GM19324 (cell line): ENCODE results near the gene NAV2.

ENCODE experiments used
- ATAC-seq: cut with Tn5 transposase; IDR thresholded peaks from one replicate; pipeline ENCODE4 v1.9.1; 2021; ENCODE audit warnings: mild to moderate bottlenecking, moderate library complexity; ENCODE audit not compliant: unreplicated experiment, low FRiP score

Gene NAV2

DNA sequence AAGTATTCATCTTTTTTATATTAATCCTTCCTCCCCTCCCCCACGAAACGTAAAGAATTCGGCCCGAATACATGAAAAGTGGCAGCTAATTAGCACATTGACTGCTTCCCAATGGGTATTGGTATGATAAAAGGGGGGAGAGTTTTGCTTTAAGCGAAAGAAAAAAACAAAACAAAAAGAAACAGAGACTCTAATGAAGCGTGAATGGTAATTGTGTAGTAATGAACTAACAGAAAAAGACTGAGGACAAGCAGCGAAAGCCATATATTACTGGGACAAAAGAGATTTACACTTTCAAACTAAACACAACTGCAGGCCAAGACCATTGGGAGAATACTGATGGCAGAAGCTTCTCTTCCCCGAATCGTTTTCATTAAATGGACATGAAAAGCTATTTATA lies 445.1 kb downstream of the NAV2 start:
- ATAC-seq: no peak

DNA sequence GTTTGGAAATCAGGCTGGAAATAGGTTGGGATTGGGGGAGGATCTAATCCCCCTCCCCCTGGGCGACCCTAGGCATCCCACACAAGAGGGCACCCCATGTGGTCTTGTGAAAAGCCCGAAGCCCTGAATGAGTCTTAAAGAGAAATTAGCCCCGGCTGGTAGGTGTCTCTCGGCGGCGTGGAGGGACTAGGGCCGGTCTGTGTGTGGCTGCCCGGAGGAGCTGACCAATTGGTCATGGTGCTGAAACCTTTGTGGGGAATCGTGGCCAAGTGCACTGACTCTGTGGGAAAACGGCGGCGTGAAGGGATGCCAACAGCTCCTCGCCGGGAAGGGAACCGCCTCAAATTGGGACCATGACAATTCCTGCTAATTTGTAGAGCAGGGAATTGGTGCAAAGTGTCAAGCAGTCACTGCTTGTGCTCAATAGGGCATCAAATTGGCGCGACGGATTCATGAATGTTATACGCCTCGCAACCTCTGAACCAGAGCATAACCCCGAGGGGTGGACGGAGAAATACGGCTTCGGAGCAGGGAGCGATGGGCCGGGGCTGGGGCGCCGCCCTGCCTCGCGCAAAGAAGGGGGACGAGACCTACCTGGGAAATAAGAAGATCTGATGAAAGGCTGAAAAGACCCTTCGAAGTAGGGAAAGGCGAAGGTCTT lies 446.1 kb downstream of the NAV2 start:
- no peak for ATAC-seq

DNA sequence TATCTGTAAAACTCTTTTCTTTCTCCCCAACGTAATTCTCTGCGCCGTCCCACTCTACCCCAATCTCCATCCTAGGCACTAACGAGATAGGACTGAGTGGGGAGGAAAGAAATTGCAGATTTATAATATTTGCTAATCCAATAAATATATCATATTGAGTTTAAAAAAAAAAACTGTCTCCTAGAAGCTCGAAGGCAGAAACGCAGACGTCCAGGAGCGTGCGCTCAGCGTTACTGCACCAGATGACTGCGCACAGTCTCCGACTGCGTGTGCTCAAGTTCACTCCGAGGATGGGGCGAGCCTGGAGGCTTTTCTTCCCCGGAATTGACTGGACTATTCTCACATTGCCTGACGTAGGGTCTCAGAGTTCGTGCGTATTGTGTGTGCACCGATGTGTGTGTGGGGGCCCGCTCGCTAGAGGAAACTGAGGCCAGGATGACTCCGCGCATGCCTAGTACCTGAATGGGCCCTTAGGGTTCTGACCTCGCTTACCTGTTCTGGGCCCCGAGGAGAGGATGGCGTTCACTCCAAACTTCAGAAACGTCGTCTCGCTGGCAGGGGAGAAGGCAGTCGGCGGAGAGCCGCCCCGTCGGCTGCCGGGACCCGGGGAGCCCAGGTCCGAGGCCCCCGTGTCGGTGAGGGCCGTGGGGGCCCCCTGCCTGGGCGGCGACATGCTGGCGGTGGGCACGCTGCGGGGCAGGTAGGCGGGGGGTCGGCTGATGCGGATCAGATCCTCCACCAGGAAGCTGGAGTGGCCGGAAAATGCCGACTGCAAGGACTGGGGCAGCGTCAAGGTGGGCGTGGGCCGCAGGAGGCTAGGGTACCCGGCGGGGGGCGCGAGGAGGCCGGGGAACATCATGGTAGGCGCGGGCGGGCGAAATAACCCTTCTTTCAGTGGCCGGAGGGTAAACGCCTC lies 447.1 kb downstream of the NAV2 start:
- no peak for ATAC-seq

DNA sequence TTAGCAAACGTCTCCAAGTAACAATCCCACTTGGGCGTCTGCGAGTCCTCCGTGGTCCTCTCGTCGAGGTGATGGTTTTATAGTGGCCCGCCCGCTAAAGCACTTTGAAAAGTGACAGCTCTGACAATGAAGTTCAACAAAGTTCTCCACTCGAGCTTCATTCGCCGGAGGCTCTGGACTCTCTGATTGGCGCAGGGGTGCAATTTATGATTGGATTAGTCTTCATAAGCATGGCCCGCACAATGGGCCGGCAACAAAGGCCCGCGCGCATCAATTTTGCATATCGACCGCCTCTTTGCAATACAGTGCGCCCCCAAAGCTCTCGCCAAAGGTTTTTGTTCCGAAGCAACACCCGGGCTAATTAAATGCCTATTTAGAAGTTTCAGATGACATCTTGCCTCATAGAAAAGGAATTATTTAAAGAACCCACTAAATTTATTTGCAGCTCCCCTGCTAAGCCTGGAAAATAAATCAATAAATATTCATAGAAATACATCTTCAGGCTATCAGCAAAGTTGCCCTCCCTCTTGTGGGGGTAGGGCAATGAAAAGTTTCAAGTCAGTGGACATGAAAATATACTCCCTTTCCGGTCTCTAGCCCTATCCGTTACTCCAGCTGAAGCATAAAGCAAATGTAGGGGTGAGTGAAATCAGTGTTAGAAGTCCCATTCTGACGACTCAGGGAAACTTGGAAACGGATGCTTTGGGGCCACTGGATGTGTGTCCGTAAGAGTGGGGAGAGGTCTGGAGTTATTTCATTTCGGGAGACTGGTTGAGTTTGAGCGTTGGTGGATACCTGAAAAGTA lies 448.0 kb downstream of the NAV2 start, which contains the start of gene DBX1:
DBX1 (minus strand) TSS at position 51 of the 805 bp plus-strand sequence. CDS start 151 bp downstream, outside the sequence.
- ATAC-seq: no peak

DNA sequence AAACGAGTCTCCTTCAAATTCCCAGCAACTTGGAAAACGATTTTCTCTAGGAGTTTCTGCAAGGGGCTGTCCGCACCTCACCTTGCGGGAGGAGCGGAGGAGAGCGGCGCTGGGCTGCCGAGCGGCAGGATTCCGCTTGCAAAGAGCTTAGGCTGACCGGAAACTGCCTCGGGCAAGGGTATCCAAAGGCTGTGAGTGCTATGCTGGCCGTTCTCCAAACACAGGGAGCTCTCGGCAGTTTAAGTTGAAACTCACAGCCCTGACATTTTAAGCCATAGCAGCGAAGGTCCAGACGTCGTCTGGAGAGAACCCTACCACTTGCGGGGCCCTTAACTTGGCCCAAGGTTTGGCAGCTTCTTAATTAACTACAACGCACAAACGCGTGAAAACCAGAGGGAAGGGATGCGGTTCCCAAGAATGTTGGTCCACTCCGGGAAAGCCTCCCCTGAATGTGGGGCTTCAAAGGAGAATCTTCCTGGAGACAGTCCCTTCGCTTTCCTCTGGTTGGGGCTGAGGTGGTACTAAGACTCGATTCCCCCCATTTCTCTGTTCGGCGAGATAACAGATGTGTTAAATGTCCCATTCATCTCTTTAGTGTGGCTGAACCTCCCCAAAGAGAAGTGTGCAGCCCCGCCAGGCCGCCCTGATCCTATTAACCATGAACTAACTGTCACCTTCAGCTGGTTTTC lies 448.7 kb downstream of the NAV2 start:
- ATAC-seq: no peak

DNA sequence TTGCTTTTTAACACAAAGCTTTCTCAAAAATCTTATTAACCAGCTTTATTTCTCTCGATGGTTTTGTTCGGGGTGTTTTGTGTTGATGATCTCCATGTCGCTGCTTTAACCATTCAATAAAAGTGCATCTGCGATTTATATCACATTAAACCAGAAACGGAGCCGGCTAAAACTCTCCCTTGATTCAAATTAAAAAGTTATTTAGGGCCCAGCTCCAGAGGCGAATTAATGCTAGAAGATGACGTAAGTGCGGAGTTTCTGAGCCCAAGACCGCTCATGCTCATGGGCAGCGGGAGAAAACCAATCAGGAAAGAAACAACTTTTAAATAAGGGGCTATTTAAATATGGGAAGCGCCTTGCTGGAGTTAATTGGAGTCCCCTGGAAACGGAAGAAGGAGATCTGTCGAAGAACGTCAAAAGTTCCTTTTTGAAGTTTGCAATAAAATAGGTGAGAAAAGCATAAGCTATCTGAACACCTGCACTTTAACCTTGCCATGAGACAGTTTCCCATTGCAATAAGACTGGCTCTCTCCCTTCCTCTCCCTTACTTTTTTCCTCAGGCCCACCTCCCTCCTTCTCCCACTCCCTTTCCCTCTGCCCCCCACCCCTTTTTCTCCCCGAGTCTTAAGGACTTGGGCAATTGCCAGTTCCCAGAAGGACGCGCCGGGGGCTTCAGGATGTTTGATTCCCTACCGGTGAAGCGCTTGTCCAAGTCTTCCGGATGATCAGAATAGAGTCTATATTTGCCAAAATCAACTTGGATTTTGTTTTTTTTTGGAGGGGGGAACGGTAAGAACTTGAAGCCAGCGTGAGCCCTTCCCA lies 449.5 kb downstream of the NAV2 start:
- ATAC-seq: no peak

DNA sequence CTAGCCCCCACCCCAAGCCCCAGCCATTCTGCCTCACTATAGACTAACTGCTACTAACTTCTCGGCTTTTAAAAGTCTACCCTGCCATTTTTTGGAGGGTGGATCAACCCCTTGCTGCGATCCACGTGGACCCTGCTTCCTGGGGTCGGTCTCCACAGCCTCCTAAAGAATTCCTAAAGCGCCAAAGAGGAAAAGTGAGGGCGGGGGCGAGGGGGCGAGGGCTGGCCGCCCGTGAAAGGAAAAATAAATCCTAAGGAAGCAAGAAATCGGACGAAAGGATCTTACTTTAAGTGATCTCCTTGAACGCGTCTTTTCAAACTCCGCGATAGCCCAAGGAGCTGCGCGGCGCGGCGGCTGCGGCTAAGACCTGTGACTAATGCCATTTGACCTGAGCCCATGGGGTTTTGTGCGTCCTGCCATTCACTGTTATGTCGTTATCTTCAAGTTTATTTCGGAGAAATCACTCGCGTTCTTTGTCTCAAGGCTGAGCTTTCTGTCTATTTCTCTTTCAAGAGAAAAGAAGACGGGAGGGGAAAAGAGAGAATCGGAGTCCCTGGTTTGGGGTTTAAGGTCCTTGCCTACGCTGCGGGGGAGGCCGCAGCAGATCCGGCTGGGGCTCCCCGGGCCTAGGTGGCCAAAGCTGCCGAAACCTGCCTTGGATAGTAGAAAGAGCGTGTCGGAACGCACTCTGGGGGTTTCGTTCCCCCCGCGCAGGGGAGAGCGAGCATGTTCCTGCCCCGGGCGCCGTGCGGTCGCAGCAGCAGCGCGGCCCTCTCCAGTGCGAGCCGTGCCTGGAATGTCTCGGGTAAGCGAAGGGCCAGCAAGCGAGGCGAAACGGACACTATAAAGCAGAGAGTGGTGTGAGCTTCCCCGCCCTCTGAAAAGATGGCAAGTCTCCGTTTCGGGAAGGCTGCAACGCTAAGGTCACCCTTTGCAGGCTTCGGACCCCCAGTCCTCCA lies 450.5 kb downstream of the NAV2 start:
- no peak for ATAC-seq

DNA sequence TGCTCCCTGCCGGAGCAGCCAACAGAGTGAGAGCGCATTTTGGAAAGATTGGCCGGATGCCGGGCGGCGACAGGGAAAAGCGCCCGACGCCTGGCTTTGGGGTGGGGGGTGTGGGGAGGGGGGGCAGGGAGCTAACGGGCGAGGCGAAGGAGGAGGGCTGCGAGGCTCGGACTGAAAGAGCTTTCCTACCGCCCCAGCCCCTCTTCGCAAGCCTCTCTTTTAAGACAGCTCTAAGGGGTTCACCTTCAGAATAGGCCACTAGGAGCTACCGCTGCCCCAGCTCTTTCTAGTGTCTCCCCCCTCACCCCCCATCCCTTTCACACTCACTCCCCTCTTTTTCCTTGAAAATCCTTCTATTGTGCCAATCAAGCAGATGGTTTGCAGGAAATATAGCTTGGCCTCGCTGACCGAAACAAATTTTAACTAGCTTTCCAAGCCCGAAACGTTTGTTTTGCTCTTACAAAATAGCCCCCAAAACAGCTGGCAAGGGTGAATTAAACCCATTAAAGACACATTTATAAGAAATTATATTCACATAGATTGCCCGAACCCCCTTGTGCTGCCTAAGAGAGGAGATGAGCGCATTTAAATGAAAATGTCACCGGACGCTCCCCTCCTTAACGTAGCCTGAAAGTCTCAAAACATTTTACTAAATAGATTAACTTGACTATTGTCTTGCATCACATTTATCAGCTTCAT lies 451.3 kb downstream of the NAV2 start:
- no peak for ATAC-seq
